Stimulated activated CD8-positive, alpha-beta memory T cell treated with anti-CD3 and anti-CD28 coated beads, Interleukin-12 subunit alpha, Interleukin-12 subunit beta, amount 100 ng/mL, for 1 hour (primary cell): ENCODE data around the gene AP1M1.

Experiments used
- DNase-seq: peaks from one replicate; pipeline ENCODE4 v3.0.0-alpha.2; 2020; ENCODE audit warnings: low read depth

The AP1M1 gene

GRCh38 chr19:16207490-16208025 is 9.8 kb downstream of the AP1M1 start:
- no peak for DNase-seq

DNA sequence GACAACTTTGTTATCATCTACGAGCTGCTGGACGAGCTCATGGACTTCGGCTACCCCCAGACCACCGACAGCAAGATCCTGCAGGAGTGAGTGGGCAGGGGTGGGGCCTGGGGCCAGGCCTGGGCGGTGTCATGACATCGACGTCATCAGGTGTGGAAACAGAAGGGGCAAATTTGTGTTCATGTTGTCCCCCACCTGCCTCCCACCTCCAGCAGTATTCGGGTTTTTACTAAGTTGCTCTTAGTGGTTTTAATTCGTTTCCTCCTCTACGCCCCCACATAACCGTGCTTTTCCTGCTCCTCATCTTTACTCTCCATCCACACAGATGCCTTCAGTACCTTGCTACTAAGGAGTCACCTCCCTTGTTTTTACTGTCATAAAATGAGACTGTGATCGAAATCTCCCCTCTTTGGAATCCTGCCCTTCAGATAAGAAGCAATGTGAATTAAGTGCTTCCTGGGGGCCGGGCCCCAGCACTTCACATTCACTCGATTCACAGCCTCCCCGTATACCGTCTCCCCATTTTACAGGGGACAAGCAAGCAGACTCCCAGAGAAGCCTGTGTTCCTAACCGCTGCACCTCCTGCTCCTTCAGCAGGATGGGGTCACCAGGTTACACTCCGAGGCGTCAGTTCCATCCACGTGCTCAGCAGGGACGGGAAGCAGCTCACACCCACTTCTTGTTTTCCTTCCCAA is 10.5 kb downstream of the AP1M1 start:
- no peak for DNase-seq

DNA sequence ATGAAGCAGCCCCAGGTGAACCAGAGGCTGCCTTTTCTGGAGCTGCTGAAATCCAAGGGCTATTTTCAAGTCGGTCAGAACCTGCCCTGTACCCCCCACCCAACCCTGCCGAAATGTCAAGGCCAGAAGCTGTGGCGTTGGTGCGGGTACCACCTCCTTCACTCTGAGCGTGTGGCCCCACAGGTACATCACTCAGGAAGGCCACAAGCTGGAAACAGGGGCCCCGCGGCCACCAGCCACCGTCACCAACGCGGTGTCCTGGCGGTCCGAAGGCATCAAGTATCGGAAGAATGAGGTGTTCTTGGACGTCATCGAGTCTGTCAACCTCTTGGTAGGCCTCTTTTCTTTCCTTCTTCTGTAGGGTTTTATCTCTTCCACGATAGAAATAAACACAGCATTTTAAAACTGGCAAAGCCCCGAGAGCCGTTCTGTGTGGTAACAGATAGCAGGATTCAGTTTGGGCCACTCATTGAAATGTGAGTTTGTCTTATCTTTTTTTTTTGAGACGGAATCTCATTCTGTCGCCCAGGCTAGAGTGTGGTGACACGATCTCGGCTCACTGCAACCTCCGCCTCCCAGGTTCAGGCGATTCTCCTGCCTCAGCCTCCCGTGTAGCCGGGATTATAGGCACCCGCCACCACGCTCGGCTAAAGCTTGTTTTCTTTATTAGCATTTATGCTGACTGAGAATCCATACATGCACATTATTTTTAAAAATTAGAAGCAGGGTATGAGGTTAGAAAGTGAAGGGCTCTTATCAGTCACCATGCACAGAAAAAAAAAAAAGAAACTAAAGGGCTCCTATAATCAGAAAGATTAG is 11.3 kb downstream of the AP1M1 start:
- no peak for DNase-seq

DNA sequence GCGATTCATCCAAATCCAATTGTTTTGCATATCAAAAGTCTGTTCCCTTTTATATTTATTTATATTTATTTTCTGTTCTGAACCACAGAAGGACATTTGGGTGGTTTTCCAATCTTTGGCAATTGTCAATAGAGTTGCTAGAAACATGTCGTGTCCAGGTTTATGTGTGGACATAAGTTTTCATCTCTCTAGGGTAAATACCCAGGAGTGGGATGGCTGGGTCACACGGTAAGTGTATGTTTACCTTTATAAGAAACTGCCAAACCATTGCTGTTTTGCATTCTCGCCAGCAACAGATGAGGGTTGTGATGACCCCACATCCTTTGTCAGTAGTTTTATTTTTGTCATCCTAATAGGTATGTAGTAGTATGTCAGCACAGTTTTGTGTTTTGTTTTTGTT is 12.5 kb downstream of the AP1M1 start:
- DNase-seq, result no peak

- DNase-seq, result no peak
Measured at GRCh38 chr19:16213076-16213475, 15.4 kb downstream of the AP1M1 start.

GRCh38 chr19:16216744-16217670 is 19.3 kb downstream of the AP1M1 start:
- no peak for DNase-seq

DNA sequence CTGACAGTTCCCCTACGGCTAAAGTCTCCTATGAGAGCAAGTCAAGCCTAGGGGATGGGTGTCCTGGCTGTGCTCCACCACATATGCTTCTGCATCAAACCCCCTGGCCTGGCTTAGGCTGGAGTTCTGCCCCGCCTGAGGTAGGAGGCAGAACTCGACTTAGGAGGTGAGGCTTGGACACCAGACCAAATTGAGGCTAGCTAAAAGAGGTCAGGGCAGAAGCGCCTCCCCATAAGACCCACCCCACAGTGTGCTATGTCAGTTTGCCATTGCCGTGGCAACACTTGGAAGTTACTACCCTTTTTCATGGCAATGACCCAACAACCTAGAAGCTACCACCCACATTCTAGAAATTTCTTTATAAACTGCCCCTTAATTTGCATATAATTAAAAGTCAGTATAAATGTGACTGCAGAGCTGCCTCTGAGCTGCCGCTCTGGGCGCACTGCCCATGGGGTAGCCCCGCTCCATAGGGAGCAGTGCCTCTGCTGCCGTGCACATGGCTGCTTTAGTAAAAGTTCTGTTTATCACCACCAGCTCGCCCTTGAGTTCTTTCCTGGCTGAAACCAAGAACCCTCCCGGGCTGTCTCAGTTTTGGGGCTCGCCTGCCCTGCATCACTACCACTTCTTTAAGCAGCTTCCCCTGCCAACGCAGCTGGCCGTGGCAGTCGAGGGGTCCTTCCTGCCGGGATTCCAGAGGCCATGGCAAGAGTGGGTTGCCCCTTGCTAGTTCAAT is 20.2 kb downstream of the AP1M1 start:
- DNase-seq, result no peak

DNA sequence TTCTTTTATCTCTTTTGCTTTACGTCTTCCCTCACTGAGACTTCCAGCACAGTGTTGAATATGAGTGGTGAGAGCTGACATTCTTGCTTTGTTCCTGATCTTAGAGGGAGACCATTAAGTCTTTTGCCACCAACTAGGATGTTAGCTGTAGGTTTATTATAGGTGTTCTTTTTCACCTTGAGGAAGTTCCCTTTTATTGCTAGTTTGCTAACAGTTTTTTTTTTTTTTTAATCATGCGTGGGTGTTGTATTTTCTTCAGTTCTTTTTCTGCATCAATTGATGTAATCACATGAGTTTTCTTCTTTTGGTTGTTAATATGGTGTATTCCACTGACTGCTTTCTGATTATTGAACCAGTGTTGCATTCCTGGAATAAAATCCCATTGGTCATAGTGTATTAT is 21.1 kb downstream of the AP1M1 start:
- no peak for DNase-seq

DNA sequence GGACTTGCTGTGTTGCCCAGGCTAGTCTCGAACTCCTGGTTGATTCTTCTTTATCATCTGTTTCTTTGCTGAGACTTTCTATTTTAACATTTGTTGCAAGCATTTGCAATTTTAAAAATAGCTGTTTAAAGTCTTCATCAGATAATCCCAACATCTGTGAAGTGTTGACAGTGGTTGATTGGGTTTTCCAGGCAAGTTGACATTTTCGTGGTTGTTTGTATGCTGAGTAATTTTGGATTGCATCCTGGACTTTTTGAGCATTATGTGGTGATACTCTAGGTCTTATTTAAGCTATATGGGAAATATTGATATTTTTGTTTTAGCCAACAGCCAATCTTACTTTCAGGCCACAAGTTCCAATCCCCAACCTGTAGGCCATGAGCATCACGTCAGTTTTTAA is 25.1 kb downstream of the AP1M1 start:
- no peak for DNase-seq

DNA sequence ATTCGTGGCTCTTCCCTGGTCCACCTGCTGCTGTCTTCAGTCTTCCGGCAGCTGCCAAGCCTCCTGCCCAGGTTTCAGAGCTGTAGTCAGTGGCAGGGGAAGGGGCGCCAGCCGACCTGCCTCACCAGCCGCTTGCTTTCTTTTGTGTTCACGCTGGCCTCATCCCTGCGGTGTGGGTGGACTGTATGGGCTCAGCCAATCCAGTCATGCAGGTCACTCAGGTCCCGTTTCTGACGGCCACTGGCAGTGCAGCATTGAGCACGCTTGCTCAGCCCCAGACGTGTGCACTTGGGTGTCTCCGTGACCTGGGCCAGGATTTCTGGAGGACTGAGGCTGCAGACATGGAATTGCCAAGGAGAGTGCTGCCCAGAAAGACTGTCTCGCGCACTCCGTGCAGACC is 26.0 kb downstream of the AP1M1 start:
- DNase-seq, result no peak

- no peak for DNase-seq
Measured at GRCh38 chr19:16224293-16225045, 26.8 kb downstream of the AP1M1 start.

DNA sequence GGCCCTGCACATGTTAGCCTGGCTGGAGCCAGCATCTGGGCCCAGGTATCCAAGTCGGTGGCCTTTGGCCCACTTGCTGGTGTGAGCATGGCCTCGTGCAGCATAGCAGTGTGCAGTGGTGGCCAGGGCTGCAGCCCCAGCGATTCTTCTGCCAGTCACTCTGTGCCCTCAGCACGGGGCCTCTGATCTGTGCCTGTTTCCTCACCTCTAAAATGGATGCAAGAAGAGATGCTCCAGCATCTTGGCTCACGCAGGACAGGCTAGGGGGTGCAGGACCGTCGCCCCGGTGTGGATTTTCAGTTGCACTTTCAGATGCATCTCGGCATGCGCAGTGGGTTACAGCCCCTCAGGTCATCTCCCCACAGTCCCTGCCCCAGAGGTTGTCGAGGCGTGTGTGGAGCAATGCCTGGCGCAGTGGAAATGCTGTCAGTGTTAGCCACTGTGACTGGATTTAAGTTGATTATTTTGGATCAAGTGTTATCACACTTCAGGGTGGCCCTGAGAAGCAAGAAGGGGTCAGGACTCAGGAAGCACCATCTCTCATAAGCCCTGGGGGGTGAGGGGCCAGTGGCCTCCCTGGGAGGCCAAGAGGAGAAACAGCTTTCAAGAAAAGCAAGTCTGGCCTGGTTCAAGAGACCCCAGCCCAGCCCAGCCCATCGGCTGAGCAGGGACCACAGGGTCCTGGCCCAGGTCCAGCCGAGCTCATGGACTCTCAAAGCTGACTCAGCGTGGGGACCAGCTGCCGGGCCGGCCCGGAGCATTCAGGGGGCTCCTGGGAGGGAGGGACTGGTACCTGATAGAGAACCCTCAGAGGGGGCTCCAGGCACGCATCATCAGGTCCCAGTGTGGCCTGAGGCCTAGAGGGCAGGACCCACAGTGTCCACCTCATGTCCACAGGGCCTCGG is 27.8 kb downstream of the AP1M1 start:
- no peak for DNase-seq

GRCh38 chr19:16226184-16226591 is 28.5 kb downstream of the AP1M1 start:
- no peak for DNase-seq

GRCh38 chr19:16226878-16227836 is 29.4 kb downstream of the AP1M1 start:
- no peak for DNase-seq

DNA sequence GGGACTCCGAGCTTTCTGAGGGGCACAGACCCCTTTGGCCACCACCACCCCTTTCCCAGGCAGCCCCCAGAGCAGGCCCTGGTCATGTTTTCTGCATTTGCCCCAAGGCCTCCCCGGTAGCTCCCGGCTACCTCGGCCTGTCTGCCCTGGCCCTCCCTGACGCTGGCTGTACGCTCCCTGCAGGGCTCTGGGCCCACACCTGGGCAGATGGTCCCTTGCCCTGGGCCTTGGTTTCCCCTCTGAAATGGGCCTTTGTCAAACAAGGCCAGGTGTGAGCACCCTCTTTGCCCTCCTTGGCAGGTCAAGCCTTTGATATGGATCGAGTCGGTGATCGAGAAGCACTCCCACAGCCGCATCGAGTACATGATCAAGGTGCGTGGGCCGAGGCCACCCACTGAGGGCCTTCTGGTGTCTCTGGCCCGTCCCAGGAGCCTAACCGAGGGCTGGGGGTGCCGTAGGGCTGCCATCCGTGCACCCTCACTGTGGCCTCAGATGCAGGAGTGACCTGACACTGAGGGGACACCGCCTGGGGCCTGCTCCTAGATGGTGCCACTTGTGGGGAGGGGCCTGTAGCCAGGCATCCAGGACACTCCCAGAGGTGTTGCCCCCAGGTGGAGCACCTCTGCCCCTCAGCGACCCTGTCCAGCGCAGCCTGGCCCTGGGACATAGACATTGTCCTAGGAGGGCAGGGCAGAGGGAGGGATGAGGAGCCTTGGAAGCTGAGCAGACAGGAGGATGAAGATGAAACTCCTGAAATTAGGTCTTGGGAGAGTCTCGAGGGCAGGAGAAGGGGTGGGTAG is 30.3 kb downstream of the AP1M1 start:
- no peak for DNase-seq

GRCh38 chr19:16228637-16229321 is 31.1 kb downstream of the AP1M1 start:
- DNase-seq, result no peak

GRCh38 chr19:16229322-16229641 is 31.6 kb downstream of the AP1M1 start:
- DNase-seq, result no peak
